HEK293 (cell line): ENCODE results near the gene MAGEA12.
"Not testable (repeated sequence)": the region's sequence is repeated elsewhere in the genome, so short reads cannot be mapped to it uniquely, and the experiment has no call there.

Experiments
- CTCF ChIP-seq: fragments of 450-650 bp; formaldehyde crosslinking; IDR thresholded peaks from 2 replicates; pipeline ENCODE4 v1.5.1; 2016; ENCODE audit warnings: missing biosample characterization, missing genetic modification characterization
- ZFP69B ChIP-seq: fragments of 450-650 bp; formaldehyde crosslinking; IDR thresholded peaks from 2 replicates; pipeline ENCODE4 v1.5.1; 2016; ENCODE audit warnings: missing biosample characterization, missing genetic modification characterization
- ZNF280C ChIP-seq: fragments of 450-650 bp; formaldehyde crosslinking; IDR thresholded peaks from 2 replicates; pipeline ENCODE4 v1.5.1; 2016; ENCODE audit warnings: missing biosample characterization, missing genetic modification characterization
- ZNF280D ChIP-seq: fragments of 450-650 bp; formaldehyde crosslinking; IDR thresholded peaks from 2 replicates; pipeline ENCODE4 v1.5.1; 2016; ENCODE audit warnings: missing biosample characterization, missing genetic modification characterization
- ZNF433 ChIP-seq: fragments of 450-650 bp; formaldehyde crosslinking; IDR thresholded peaks from 2 replicates; pipeline ENCODE4 v1.5.1; 2016; ENCODE audit warnings: missing biosample characterization, missing genetic modification characterization, low read depth
- ZNF521 ChIP-seq: fragments of 450-650 bp; formaldehyde crosslinking; IDR thresholded peaks from 2 replicates; pipeline ENCODE4 v1.5.1; 2017; ENCODE audit warnings: missing biosample characterization, mild to moderate bottlenecking, missing genetic modification characterization
- ZNF830 ChIP-seq: fragments of 450-650 bp; IDR thresholded peaks from 2 replicates; pipeline ENCODE4 v1.5.0; 2018; ENCODE audit warnings: missing biosample characterization, missing genetic modification characterization, low read depth, mild to moderate bottlenecking, moderate library complexity
- ZSCAN30 ChIP-seq: fragments of 450-650 bp; IDR thresholded peaks from 2 replicates; pipeline ENCODE4 v1.5.1; 2018; ENCODE audit warnings: missing biosample characterization, mild to moderate bottlenecking, missing genetic modification characterization, moderate library complexity

DNA sequence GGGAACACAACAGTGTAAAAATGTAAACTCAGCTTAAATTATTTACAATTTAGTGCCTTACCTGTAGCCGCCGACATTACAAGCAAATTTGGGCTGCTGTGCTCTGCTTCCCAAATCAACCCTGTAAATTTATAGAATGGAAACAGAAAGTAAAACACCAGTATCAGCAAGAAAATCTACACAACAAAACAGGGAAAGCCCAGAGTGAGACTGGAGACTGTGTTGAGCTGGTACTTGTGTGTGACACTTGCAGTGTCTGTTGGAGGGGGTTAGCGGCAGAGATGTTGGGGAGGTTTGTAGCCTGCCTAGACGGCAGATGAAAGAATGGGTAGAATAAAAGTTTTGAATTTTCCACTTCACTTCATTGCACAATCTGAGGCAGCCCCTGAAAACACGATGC is 20.4 kb upstream of the MAGEA12 start:
- not testable (repeated sequence) for TF ChIP-seq CTCF; ZNF830 (tag by site-specific recombination); ZNF433; ZNF521; ZSCAN30; ZFP69B (tag by site-specific recombination); ZNF280C (tag by site-specific recombination); ZNF280D (tag by site-specific recombination)
